Measurements from ENCODE around the gene GPATCH2L. TPM values are rescaled to one million over a fixed set of nuclear protein-coding genes. Genes with fewer than 3 reads are reported as not detected.

The GPATCH2L gene
- total RNA-seq, 1 experiment from 2014 or later: 76.7 TPM

GRCh38 chr14:76196980-76197695 is 45.4 kb downstream of the GPATCH2L start:
- H3K23ac ChIP-seq (ENCODE audit: insufficient read length, low read depth, low read length): no peak overlapping the region
- peaks cover 39 to 73% (median 72%) of the 10 kb centered on the region in 3 experiments; a peak in 6 of 7 replicates for H3K36me3 Mint-ChIP-seq (ENCODE audit: insufficient read depth in 1 of 3, low read depth in 3 of 3)
- no peaks in the 10 kb centered on the region for H3K4me1 Mint-ChIP-seq
- no peak overlapping the region for H2AFZ ChIP-seq (ENCODE audit: low read length)
- no CpG with 5 or more reads among the region's 4 CpGs for WGBS (ENCODE audit: extremely low coverage, insufficient read length, low lambda C conversion rate)
- H3K23me2 ChIP-seq (ENCODE audit: insufficient read length, low read depth, low read length, poor library complexity, severe bottlenecking): no peaks in the 10 kb centered on the region
- H3K27me3 Mint-ChIP-seq (ENCODE audit: low read depth): no peaks in the 10 kb centered on the region
- no peak for TF ChIP-seq CTCF (conservative IDR thresholded peaks at IDR 0.05)
- H3K14ac ChIP-seq (ENCODE audit: insufficient read depth, low read length): no peak overlapping the region
- no peak overlapping the region for H3K27ac Mint-ChIP-seq
- no peaks in the 10 kb centered on the region for H4K20me1 ChIP-seq (ENCODE audit: control insufficient read depth, insufficient read depth, insufficient read length)
- no peak overlapping the region for H3K18ac ChIP-seq (ENCODE audit: insufficient read length, low read depth, low read length)
- H2BK12ac ChIP-seq (ENCODE audit: insufficient read length, low read depth, low read length): no peak overlapping the region
- no peak overlapping the region for H2BK20ac ChIP-seq (ENCODE audit: low read depth, low read length, poor library complexity, severe bottlenecking)
- H2BK5ac ChIP-seq (ENCODE audit: insufficient read length, low read length): no peak overlapping the region
- H3K9me3 ChIP-seq (ENCODE audit: control insufficient read depth, low read depth, low read length): no peaks in the 10 kb centered on the region
- no peak overlapping the region for H3K4me2 ChIP-seq (ENCODE audit: insufficient read depth, insufficient read length, low read length)
- H3K56ac ChIP-seq (ENCODE audit: insufficient read length, low read depth, low read length): no peak overlapping the region
- H3K4me1 ChIP-seq (ENCODE audit: insufficient read depth, low read length): no peaks in the 10 kb centered on the region
- H2BK120ac ChIP-seq (ENCODE audit: low read depth, low read length, poor library complexity, severe bottlenecking): no peak overlapping the region
- no peak overlapping the region for H3K9ac ChIP-seq (ENCODE audit: extremely low read depth, insufficient read length, low read length)
- H3K79me2 ChIP-seq (ENCODE audit: insufficient read depth, low read length): no peaks in the 10 kb centered on the region
- no peak overlapping the region for H2AK5ac ChIP-seq (ENCODE audit: insufficient read length, low read length)
- no peaks in the 10 kb centered on the region; a peak in 1 of 5 replicates for H3K9me3 Mint-ChIP-seq
- H4K91ac ChIP-seq (ENCODE audit: insufficient read length, low read depth, low read length): no peak overlapping the region
- no peak overlapping the region for H3K4ac ChIP-seq (ENCODE audit: low read depth, low read length)
- no peak for DNase-seq
- H3K27me3 ChIP-seq (ENCODE audit: insufficient read depth, low read length): no peaks in the 10 kb centered on the region
- H2BK15ac ChIP-seq (ENCODE audit: low read depth, low read length): no peak overlapping the region
- no peaks in the 10 kb centered on the region for H3K79me1 ChIP-seq (ENCODE audit: insufficient read depth, low read depth, low read length, poor library complexity, severe bottlenecking)
- H4K8ac ChIP-seq (replicated peaks; ENCODE audit: insufficient read length, low read depth, low read length): no peak overlapping the region
- no peak overlapping the region for H4K5ac ChIP-seq (ENCODE audit: insufficient read length, low read depth, low read length)
- H3K4me3 Mint-ChIP-seq: no peak overlapping the region
- no peak overlapping the region for H3K27ac ChIP-seq (ENCODE audit: insufficient read length, low read depth, low read length)
- H3T11ph ChIP-seq (ENCODE audit: low read length): no peak overlapping the region

Data from H9 (cell line).